Liver (tissue), 9 donors: ENCODE data around the gene DSCAM. TPM values are rescaled to one million over a fixed set of nuclear protein-coding genes. Genes with fewer than 3 reads are reported as not detected.

Experiments
- DNase-seq: peaks from one replicate; pipeline ENCODE4 v3.0.0-alpha.2; 2017; ENCODE audit warnings: low spot score
- H3K27ac ChIP-seq, 2 donors: one replicate each; pipeline ENCODE4 v1.7.0; 2013; ENCODE audit warnings: inconsistent platforms in 2 of 2, low read length in 2 of 2, control low read depth in 1 of 2, low read depth in 1 of 2, mild to moderate bottlenecking in 1 of 2
- H3K27me3 ChIP-seq, 4 donors: one replicate each; pipeline versions ENCODE4 v1.6.1 to v1.7.0; 2013; ENCODE audit warnings: low read length in 3 of 4, inconsistent platforms in 1 of 4, mild to moderate bottlenecking in 1 of 4, moderate library complexity in 1 of 4; ENCODE audit not compliant: control insufficient read depth in 4 of 4, insufficient read depth in 4 of 4
- H3K36me3 ChIP-seq, 4 donors: one replicate each; pipeline versions ENCODE4 v1.6.1 to v1.7.0; 2013; ENCODE audit warnings: low read length in 3 of 4, mild to moderate bottlenecking in 3 of 4, low read depth in 1 of 4, moderate library complexity in 1 of 4; ENCODE audit not compliant: control insufficient read depth in 4 of 4, insufficient read depth in 3 of 4
- H3K4me1 ChIP-seq, 4 donors: one replicate each; pipeline versions ENCODE4 v1.6.1 to v1.7.0; 2013; ENCODE audit warnings: low read length in 3 of 4, mild to moderate bottlenecking in 3 of 4, moderate library complexity in 1 of 4; ENCODE audit not compliant: control insufficient read depth in 4 of 4, insufficient read depth in 4 of 4
- H3K4me3 ChIP-seq, 3 donors: one replicate each; pipeline versions ENCODE4 v1.6.1 to v1.7.0; 2013; ENCODE audit warnings: low read length in 3 of 3, control low read depth in 1 of 3, low read depth in 1 of 3, mild to moderate bottlenecking in 1 of 3
- H3K9ac ChIP-seq, 2 donors: one replicate each; pipeline ENCODE4 v1.7.0; 2013; ENCODE audit warnings: low read length in 2 of 2, mild to moderate bottlenecking in 2 of 2, moderate library complexity in 2 of 2, control low read depth in 1 of 2, low read depth in 1 of 2
- H3K9me3 ChIP-seq, 4 donors: one replicate each; pipeline versions ENCODE4 v1.6.1 to v1.7.0; 2013; ENCODE audit warnings: low read length in 3 of 4; ENCODE audit not compliant: control insufficient read depth in 4 of 4
- ATF3 ChIP-seq: IDR thresholded peaks from 2 replicates; pipeline ENCODE4 v1.6.1; 2016; ENCODE audit warnings: antibody characterized with exemption
- CTCF ChIP-seq: fragments of 150-350 bp; IDR thresholded peaks from 2 replicates; pipeline ENCODE4 v1.5.1; 2017; ENCODE audit warnings: improper control_type of control experiment, low read depth, low read length; ENCODE audit not compliant: missing input control
- EGR1 ChIP-seq, 2 donors: IDR thresholded peaks; 2 replicates each; pipeline ENCODE4 v1.6.1; 2016 to 2018; ENCODE audit warnings: antibody characterized with exemption in 2 of 2, low read depth in 2 of 2
- FOXA1 ChIP-seq: IDR thresholded peaks from 2 replicates; pipeline ENCODE4 v1.6.1; 2016; ENCODE audit warnings: antibody characterized with exemption
- FOXA2 ChIP-seq: IDR thresholded peaks from 2 replicates; pipeline ENCODE4 v1.6.1; 2016; ENCODE audit warnings: antibody characterized with exemption
- GABPA ChIP-seq, 2 donors: IDR thresholded peaks in 1 of 2; conservative IDR thresholded peaks in 1 of 2; 2 replicates each; pipeline ENCODE4 v1.6.1; 2016; ENCODE audit warnings: antibody characterized with exemption in 2 of 2, mild to moderate bottlenecking in 1 of 2, moderate library complexity in 1 of 2
- HNF4A ChIP-seq, 2 donors: conservative IDR thresholded peaks; 2 replicates each; pipeline ENCODE4 v1.6.1; 2016; ENCODE audit warnings: antibody characterized with exemption in 2 of 2, mild to moderate bottlenecking in 2 of 2
- HNF4G ChIP-seq: IDR thresholded peaks from 2 replicates; pipeline ENCODE4 v1.6.1; 2016; ENCODE audit warnings: antibody characterized with exemption
- JUND ChIP-seq, 2 donors: IDR thresholded peaks; 2 replicates each; pipeline ENCODE4 v1.6.1; 2016; ENCODE audit warnings: antibody characterized with exemption in 2 of 2
- MAX ChIP-seq: IDR thresholded peaks from 2 replicates; pipeline ENCODE4 v1.6.1; 2016; ENCODE audit warnings: antibody characterized with exemption
- NR2F2 ChIP-seq: IDR thresholded peaks from 2 replicates; pipeline ENCODE4 v1.6.1; 2016; ENCODE audit warnings: antibody characterized with exemption
- RAD21 ChIP-seq, 2 donors: IDR thresholded peaks; 2 replicates each; pipeline ENCODE4 v1.6.1; 2016; ENCODE audit warnings: antibody characterized with exemption in 2 of 2, mild to moderate bottlenecking in 2 of 2
- REST ChIP-seq: IDR thresholded peaks from 2 replicates; pipeline ENCODE4 v1.6.1; 2016; ENCODE audit warnings: antibody characterized with exemption, mild to moderate bottlenecking
- RXRA ChIP-seq, 2 donors: IDR thresholded peaks; 2 replicates each; pipeline ENCODE4 v1.6.1; 2017 to 2018; ENCODE audit warnings: antibody characterized with exemption in 2 of 2, mild to moderate bottlenecking in 1 of 2
- SP1 ChIP-seq: IDR thresholded peaks from 2 replicates; pipeline ENCODE4 v1.6.1; 2018; ENCODE audit warnings: antibody characterized with exemption, mild to moderate bottlenecking
- TAF1 ChIP-seq: conservative IDR thresholded peaks from 2 replicates; pipeline ENCODE4 v1.6.1; 2016; ENCODE audit warnings: antibody characterized with exemption, mild to moderate bottlenecking
- YY1 ChIP-seq: IDR thresholded peaks from 2 replicates; pipeline ENCODE4 v1.6.1; 2016; ENCODE audit warnings: antibody characterized with exemption, mild to moderate bottlenecking
- ZBTB33 ChIP-seq: IDR thresholded peaks from 2 replicates; pipeline ENCODE4 v1.6.1; 2016; ENCODE audit warnings: antibody characterized with exemption
- WGBS: extraction: QIAGEN DNeasy Blood & Tissue Kit; methylation state at CpG from one replicate; pipeline ENCODE4 v1.1.7; 2013; 5-methylcytosine and 5-hydroxymethylcytosine counted together
- polyA plus RNA-seq, 2 donors: library from polyadenylated mRNA; stranded (reverse) in 1 of 2; unstranded in 1 of 2; fragments of 200-250 nt in 1 of 2; fragments of >200 nt in 1 of 2; fragmentation: Nextera tagmentation in 1 of 2; extraction: Ambion mirVana in 1 of 2; gene quantifications; one replicate each; pipeline versions ENCODE4 v1.2.1 to v1.2.3, GENCODE V29; 2013 to 2015
- total RNA-seq, 2 donors: library from RNA; depleted of rRNA; stranded (reverse); fragments of >200 nt; gene quantifications; one replicate each; pipeline ENCODE4 v1.2.3, GENCODE V29; 2014
- donor health status: healthy.
- donor health status: healthy.
- donor health status: healthy.
- donor health status: healthy.
- donor health status: healthy.

DSCAM gene
- total and polyA plus RNA-seq, 4 donors, result 0.02 to 0.23 (median 0.10) TPM

- TF ChIP-seq FOXA2 (no peak), HNF4A (conservative IDR thresholded peaks at IDR 0.05) (no peak), NR2F2 (no peak), CTCF (no peak), SP1 (no peak), FOXA1 (no peak), HNF4G (no peak), ZBTB33 (no peak), ATF3 (no peak), MAX (no peak), RAD21 (IDR thresholded peaks at IDR 0.05) (no peak), TAF1 (no peak), REST (no peak), GABPA (IDR thresholded peaks at IDR 0.05 in 1 of 2, conservative IDR thresholded peaks at IDR 0.05 in 1 of 2) (no peak), JUND (IDR thresholded peaks at IDR 0.05) (no peak)
- Histone ChIP-seq H3K27me3 (peaks cover 0 to 3% (median 0%) of the 10 kb centered on the region in 4 donors), H3K4me3 (no peak overlapping the region), H3K4me1 (no peaks in the 10 kb centered on the region), H3K27ac (no peak overlapping the region), H3K9me3 (no peaks in the 10 kb centered on the region), H3K36me3 (no peaks in the 10 kb centered on the region), H3K9ac (no peak overlapping the region)
- DNase-seq, result no peak
- 77% methylated on average over 9 of the region's 9 CpGs for WGBS
These were observed 728.4 kb downstream of the DSCAM start for GRCh38 chr21:40118527-40118926.

GRCh38 chr21:40117236-40117635 is 729.7 kb downstream of the DSCAM start:
- Histone ChIP-seq H3K27ac (no peak overlapping the region), H3K36me3 (no peaks in the 10 kb centered on the region), H3K9ac (no peak overlapping the region), H3K27me3 (peaks cover 0 to 1% (median 0%) of the 10 kb centered on the region in 4 donors), H3K4me3 (no peak overlapping the region), H3K9me3 (no peaks in the 10 kb centered on the region), H3K4me1 (no peaks in the 10 kb centered on the region)
- WGBS, result 87% methylated on average over 4 of the region's 4 CpGs
- DNase-seq, result no peak
- no peak for TF ChIP-seq ZBTB33
- TF ChIP-seq TAF1, result no peak
- no peak for TF ChIP-seq EGR1 (IDR thresholded peaks at IDR 0.05; ENCODE audit: low read depth in 2 of 2)
- no peak for TF ChIP-seq RAD21 (IDR thresholded peaks at IDR 0.05)
- no peak for TF ChIP-seq JUND (IDR thresholded peaks at IDR 0.05)
- no peak for TF ChIP-seq FOXA2
- TF ChIP-seq HNF4G, result no peak
- TF ChIP-seq RXRA (IDR thresholded peaks at IDR 0.05), result no peak
- no peak for TF ChIP-seq HNF4A (conservative IDR thresholded peaks at IDR 0.05)
- TF ChIP-seq FOXA1, result no peak
- no peak for TF ChIP-seq GABPA (IDR thresholded peaks at IDR 0.05 in 1 of 2, conservative IDR thresholded peaks at IDR 0.05 in 1 of 2)
- no peak for TF ChIP-seq YY1
- no peak for TF ChIP-seq SP1
- no peak for TF ChIP-seq REST
- no peak for TF ChIP-seq MAX
